DND-41 (cell line): ENCODE results near the gene EXOSC10.
"Not testable (repeated sequence)": the region's sequence is repeated elsewhere in the genome, so short reads cannot be mapped to it uniquely, and the experiment has no call there.

Source experiments
- ATAC-seq: fragments of 200-7000 bp; cut with Tn5 transposase; 3 replicates; pipeline ENCODE4 v1.9.1; 2021; ENCODE audit warnings: low read depth; ENCODE audit not compliant: insufficient read depth
- DNase-seq: peaks from one replicate; pipeline ENCODE4 v3.0.0-alpha.2; 2020
- H2AFZ ChIP-seq: 2 replicates; pipeline ENCODE4 v1.6.0; 2012; ENCODE audit warnings: low read depth, low read length
- H3K27ac ChIP-seq: 2 replicates; pipeline ENCODE4 v1.5.1; 2012; ENCODE audit warnings: low read length, inconsistent platforms
- H3K27me3 ChIP-seq: fragments of 200-600 bp; sonication (generic); 2 replicates; pipeline ENCODE4 v1.6.0; 2012; ENCODE audit warnings: low read length, mild to moderate bottlenecking, inconsistent platforms; ENCODE audit not compliant: insufficient read depth, poor library complexity
- H3K36me3 ChIP-seq: 2 replicates; pipeline ENCODE4 v1.5.1; 2012; ENCODE audit warnings: low read length, inconsistent platforms; ENCODE audit not compliant: insufficient read depth
- H3K4me1 ChIP-seq: 2 replicates; pipeline ENCODE4 v1.5.1; 2012; ENCODE audit warnings: mild to moderate bottlenecking, low read length; ENCODE audit not compliant: insufficient read depth
- H3K4me2 ChIP-seq: 2 replicates; pipeline ENCODE4 v1.6.0; 2012; ENCODE audit warnings: mild to moderate bottlenecking, moderate library complexity, low read length, inconsistent platforms; ENCODE audit not compliant: insufficient read depth
- H3K4me3 ChIP-seq, 2 experiments: fragments of 200-600 bp in 1 of 2; shearing (Covaris generic) in 1 of 2; 2 replicates each; pipeline ENCODE4 v1.5.1; 2012 to 2016; ENCODE audit warnings: inconsistent platforms in 2 of 2, low read length in 2 of 2, mild to moderate bottlenecking in 2 of 2, low read depth in 1 of 2, moderate library complexity in 1 of 2
- H3K79me2 ChIP-seq: 2 replicates; pipeline ENCODE4 v1.6.0; 2012; ENCODE audit warnings: low read length, inconsistent platforms; ENCODE audit not compliant: insufficient read depth
- H3K9ac ChIP-seq: 2 replicates; pipeline ENCODE4 v1.6.0; 2012; ENCODE audit warnings: low read depth, mild to moderate bottlenecking, inconsistent platforms, low read length, moderate library complexity
- H3K9me3 ChIP-seq: 2 replicates; pipeline ENCODE4 v1.5.1; 2012; ENCODE audit warnings: low read length, moderate library complexity, mild to moderate bottlenecking, inconsistent platforms; ENCODE audit not compliant: insufficient read depth, severe bottlenecking
- H4K20me1 ChIP-seq: 2 replicates; pipeline ENCODE4 v1.6.0; 2012; ENCODE audit warnings: low read length; ENCODE audit not compliant: insufficient read depth
- EZH2 ChIP-seq: IDR thresholded peaks from 3 replicates; pipeline ENCODE4 v1.6.1; 2012; ENCODE audit warnings: borderline replicate concordance, low read depth, mild to moderate bottlenecking, moderate library complexity, low read length, inconsistent platforms; ENCODE audit not compliant: severe bottlenecking
- TF ChIP-seq, protein P1 (sequence below): IDR thresholded peaks from 2 replicates; pipeline ENCODE4 v1.5.1; 2012; ENCODE audit warnings: borderline replicate concordance, low read length, moderate library complexity, mild to moderate bottlenecking; ENCODE audit not compliant: poor library complexity, severe bottlenecking; ENCODE audit errors: extremely low read depth

The EXOSC10 gene

DNA sequence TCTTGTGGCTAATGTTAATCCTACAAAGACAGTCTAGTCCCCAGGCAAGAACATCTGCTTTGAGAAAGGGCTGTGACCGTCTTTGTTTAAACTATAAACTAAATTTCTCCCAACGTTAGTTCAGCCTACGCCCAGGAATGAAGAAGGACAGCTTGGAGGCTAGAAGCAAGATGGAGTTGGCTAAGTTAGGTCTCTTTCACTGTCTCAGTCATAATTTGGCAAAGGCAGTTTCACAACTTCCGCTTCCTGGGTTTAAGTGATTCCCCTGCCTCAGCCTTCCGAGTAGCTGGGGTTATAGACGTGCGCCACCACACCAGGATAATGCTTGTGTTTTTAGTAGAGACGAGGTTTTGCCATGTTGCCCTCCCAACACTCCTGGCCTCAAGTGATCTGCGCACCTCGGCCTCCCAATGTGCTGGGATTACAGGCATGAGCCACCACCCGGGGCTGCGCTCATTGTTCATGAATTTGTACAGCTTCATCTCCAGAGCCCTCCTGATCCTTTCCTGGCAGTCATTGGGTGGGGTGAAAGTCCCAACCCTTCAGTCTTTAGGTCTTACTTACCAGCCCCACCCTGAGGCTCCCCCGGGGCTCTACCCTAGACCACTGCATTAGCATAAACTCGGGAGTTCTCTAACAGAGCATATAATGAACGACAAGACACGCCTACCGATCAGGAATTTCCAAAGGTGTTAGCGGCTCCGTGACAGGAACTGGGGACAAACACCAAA is 47.7 kb downstream of the EXOSC10 start:
- Histone ChIP-seq H3K4me2 (no peak overlapping the region), H3K4me3 (no peak overlapping the region), H3K27me3 (no peaks in the 10 kb centered on the region), H3K9me3 (no peaks in the 10 kb centered on the region), H2AFZ (no peak overlapping the region), H3K36me3 (peaks cover 22% of the 10 kb centered on the region), H3K9ac (no peak overlapping the region), H3K79me2 (no peaks in the 10 kb centered on the region), H3K4me1 (no peaks in the 10 kb centered on the region), H4K20me1 (peaks cover 28% of the 10 kb centered on the region; the same call in 1 of the 2 replicates), H3K27ac (no peak overlapping the region)
- TF ChIP-seq, protein P1, sequence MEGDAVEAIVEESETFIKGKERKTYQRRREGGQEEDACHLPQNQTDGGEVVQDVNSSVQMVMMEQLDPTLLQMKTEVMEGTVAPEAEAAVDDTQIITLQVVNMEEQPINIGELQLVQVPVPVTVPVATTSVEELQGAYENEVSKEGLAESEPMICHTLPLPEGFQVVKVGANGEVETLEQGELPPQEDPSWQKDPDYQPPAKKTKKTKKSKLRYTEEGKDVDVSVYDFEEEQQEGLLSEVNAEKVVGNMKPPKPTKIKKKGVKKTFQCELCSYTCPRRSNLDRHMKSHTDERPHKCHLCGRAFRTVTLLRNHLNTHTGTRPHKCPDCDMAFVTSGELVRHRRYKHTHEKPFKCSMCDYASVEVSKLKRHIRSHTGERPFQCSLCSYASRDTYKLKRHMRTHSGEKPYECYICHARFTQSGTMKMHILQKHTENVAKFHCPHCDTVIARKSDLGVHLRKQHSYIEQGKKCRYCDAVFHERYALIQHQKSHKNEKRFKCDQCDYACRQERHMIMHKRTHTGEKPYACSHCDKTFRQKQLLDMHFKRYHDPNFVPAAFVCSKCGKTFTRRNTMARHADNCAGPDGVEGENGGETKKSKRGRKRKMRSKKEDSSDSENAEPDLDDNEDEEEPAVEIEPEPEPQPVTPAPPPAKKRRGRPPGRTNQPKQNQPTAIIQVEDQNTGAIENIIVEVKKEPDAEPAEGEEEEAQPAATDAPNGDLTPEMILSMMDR, result no peak
- TF ChIP-seq EZH2, result no peak
- DNase-seq (no peak), ATAC-seq (no peak)

DNA sequence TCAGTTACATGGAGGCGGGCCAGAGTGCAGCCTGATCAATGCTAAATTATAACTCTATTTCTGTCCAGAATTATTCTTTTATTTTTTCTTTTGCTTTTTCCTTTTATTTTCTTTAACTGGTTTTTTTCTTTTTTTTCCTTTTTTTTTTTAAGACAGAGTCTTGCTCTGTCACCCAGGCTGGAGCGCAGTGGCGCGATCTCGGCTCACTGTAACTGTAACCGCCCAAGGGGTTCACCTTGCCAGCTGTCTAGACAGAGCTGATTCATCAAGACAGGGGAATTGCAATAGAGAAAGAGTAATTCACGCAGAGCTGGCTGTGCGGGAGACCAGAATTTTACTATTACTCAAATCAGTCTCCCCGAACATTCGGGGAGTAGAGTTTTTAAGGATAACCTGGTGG is 48.5 kb downstream of the EXOSC10 start:
- DNase-seq, H3K4me1 ChIP-seq, H3K4me2 ChIP-seq, ATAC-seq, H3K27me3 ChIP-seq, H2AFZ ChIP-seq, H3K79me2 ChIP-seq, H3K9me3 ChIP-seq, H3K9ac ChIP-seq, H3K4me3 ChIP-seq, H3K27ac ChIP-seq: not testable (repeated sequence)
- Histone ChIP-seq H3K36me3 (peaks cover 13% of the 10 kb centered on the region), H4K20me1 (peaks cover 23% of the 10 kb centered on the region; the same call in 1 of the 2 replicates)

DNA sequence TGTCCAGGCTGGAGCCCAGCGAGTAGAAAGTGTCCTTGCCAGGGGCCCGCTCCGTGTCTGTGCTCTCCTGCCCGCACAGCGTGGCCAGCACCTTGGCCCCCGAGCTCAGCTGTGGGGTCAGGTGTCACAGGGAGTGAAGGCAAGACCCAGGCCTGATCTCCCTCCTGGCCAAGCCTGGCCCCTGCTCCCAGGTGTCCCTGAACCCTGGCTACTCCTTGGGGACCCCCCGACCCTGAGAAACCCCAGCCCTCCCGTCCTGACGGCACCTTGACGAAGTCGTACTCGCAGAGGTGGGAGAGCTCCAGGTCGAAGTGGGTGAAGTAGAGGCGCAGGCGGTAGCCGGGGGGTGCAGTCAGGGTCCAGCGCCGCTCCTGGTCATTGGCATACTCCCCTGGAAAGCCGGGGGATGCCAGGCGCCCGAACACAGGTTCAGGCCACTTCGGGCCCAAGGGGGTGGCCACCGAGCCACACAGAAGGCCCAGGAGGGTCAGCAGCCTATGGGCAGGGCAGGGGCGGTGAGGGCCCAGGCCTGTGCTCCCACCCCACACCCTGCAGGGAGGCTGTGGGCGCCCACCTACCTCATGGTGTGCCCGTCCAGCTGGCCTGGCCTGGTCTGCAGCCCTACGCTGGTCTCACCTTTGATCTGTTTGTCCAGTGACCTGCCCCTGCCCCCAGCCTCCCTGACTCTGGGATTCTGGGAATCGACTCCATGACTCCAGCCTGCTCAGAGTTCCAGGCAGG is 52.9 kb downstream of the EXOSC10 start, which contains the start of gene MASP2:
Gene MASP2, minus strand, starts transcription at position 615 of the 741 bp plus-strand sequence. Its CDS starts 32 bp downstream, at position 583.
- H4K20me1 ChIP-seq, result no peaks in the 10 kb centered on the region
- no peaks in the 10 kb centered on the region for H3K36me3 ChIP-seq
- no peaks in the 10 kb centered on the region for H3K9me3 ChIP-seq
- ATAC-seq (no peak), DNase-seq (no peak)
- H3K9ac ChIP-seq, result no peak within 1 kb of the TSS
- H3K27me3 ChIP-seq, result no peaks in the 10 kb centered on the region
- no peak within 1 kb of the TSS for H3K27ac ChIP-seq
- TF ChIP-seq, protein P1, result no peak
- no peak for TF ChIP-seq EZH2
- no peaks in the 10 kb centered on the region for H3K4me1 ChIP-seq
- no peak within 1 kb of the TSS for H3K4me2 ChIP-seq
- no peak within 1 kb of the TSS for H2AFZ ChIP-seq
- H3K79me2 ChIP-seq, result no peaks in the 10 kb centered on the region
- H3K4me3 ChIP-seq, result no peak within 1 kb of the TSS

DNA sequence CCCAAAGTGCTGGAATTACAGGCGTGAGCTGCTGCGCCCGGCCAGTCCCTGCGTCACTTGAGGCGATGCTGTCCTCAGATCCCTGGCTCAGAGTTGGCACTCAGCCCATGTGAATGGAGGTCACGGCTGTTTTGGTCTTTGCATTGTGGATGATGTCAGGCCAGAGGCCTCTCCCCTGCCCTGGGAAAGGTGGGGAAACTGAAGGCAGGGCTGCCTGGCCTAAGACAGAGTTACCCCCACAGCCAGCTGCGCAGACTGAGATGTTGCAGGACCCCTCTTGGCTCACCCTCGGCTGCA is 53.5 kb downstream of the EXOSC10 start:
- no peaks in the 10 kb centered on the region for H3K4me1 ChIP-seq
- no peak for ATAC-seq
- no peak for DNase-seq
- H3K4me3 ChIP-seq, result no peak overlapping the region
- H4K20me1 ChIP-seq, result no peaks in the 10 kb centered on the region
- no peaks in the 10 kb centered on the region for H3K79me2 ChIP-seq
- no peak overlapping the region for H3K4me2 ChIP-seq
- TF ChIP-seq, protein P1, result no peak
- TF ChIP-seq EZH2, result no peak
- no peaks in the 10 kb centered on the region for H3K9me3 ChIP-seq
- no peak overlapping the region for H2AFZ ChIP-seq
- H3K36me3 ChIP-seq, result no peaks in the 10 kb centered on the region
- no peak overlapping the region for H3K9ac ChIP-seq
- no peaks in the 10 kb centered on the region for H3K27me3 ChIP-seq
- H3K27ac ChIP-seq, result no peak overlapping the region
